Gastrocnemius medialis (tissue), 4 donors: ENCODE data around the gene ZC3H6.

Experiments
- CTCF ChIP-seq, 5 experiments: fragments of 450-650 bp in 3 of 5; fragments of 200-600 bp in 2 of 5; sonication (generic) in 2 of 5; IDR thresholded peaks in 4 of 5; conservative IDR thresholded peaks in 1 of 5; 1 replicate in 4 of 5; 2 replicates in 1 of 5; pipeline ENCODE4 v1.5.1; 2016 to 2019; ENCODE audit warnings: antibody characterized with exemption in 5 of 5, mild to moderate bottlenecking in 3 of 5, moderate library complexity in 3 of 5
- POLR2A ChIP-seq, 2 donors: fragments of 450-650 bp; IDR thresholded peaks; one replicate each; pipeline ENCODE4 v1.6.1; 2017; ENCODE audit warnings: antibody characterized with exemption in 2 of 2, mild to moderate bottlenecking in 2 of 2, moderate library complexity in 2 of 2

- TF ChIP-seq CTCF (IDR thresholded peaks at IDR 0.05 in 4 of 5, conservative IDR thresholded peaks at IDR 0.05 in 1 of 5) (no peak), POLR2A (IDR thresholded peaks at IDR 0.05) (no peak)
Measured at GRCh38 chr2:112311932-112312331, 36.5 kb downstream of the ZC3H6 start.
